Ammon's horn (tissue), 1 donor: ENCODE measurements around the gene TEX48.
A peak's percentile ranks its signal among the peaks of the same experiment; 100 is the strongest.

Source experiments
- DNase-seq: peaks from one replicate; pipeline ENCODE4 v3.0.0-alpha.2; 2016; ENCODE audit warnings: low spot score

TEX48 gene

DNA sequence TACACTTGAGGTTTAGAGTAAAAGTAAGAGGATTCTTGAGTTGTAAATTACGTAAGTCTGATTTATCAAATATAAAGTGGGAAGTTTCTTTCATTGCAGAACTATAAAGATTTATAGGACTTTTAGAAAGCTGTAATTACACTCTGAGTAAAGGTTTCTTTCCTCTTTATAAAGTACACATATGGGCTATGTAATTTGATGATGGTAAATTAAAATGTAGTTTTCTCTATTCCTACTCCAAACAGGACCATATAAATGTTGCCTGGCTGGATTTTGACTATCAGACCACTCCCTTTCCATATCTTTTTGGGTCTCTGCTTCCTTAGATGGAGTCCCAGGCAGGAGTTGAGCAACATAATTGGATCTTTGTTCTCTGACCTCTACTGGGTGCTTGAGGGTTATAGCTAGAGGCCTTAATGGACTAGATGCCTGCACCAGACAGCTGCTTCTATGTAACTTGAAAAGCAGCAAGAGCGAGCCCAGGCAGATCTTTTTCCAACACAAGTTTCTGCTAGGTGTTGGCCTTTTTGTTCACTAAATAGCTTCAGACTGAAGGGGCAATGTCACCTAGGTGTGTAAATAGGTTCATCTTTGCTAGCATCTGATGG lies 11.4 kb upstream of the TEX48 start:
- DNase-seq: no peak

DNA sequence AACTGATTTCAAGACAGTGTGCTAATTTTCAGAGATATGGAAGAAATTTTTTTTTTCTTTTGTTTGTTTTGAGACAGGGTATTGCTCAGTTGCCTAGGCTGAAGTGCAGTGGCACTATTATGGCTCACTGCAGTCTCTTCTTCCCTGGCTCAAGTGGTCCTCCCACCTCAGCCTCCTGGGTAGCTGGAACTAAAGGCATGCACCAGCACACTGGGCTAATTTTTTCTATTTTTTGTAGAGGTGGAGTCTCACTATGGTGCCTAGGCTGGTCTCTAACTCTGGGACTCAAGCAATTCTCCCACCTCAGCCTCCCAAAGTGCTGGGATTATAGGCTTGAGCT lies 9.9 kb upstream of the TEX48 start:
- DNase-seq: no peak

DNA sequence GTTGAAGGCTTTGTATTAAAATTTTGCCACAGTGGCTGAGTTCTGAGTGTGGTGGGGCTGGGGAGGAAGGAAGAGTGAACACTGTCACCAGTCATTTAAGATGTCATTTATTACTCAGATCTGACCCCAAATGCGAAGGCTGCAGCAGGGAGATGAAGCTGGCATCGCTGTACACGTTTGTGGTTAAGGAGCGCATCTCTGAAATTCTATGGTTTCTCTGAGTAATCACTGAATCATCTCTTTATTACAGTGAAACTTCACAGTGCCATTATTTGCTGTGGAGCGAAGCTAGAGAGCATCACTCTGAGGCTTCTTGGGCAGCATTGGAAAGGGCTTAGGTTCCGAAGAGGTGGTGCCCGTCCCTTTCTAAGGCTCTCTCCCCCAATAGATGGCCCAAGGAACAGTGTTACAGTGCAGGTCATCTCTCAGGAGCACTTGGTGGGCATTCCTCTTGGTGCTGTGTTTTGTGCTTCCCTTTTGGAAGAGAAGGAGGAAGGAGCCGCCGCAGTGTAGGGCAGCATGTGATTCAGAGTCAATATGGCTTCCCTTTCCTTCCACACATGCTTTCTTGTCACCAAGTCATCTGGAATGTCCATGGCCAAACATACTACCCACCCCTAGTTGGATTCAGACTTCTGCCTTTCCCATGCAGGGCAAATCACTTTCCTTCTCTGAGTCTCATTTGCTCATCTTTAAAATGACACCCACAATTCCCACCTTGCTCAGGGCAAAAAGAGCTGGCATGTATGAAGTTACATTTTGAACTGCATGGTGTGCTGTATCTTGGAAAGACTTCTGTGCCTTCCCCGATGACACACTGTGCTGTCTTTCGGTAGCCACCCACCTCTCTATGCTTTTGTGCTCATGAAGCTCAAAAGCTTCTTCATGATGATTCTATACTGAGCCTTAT lies 9.3 kb upstream of the TEX48 start:
- peak; percentile 17 for DNase-seq

DNA sequence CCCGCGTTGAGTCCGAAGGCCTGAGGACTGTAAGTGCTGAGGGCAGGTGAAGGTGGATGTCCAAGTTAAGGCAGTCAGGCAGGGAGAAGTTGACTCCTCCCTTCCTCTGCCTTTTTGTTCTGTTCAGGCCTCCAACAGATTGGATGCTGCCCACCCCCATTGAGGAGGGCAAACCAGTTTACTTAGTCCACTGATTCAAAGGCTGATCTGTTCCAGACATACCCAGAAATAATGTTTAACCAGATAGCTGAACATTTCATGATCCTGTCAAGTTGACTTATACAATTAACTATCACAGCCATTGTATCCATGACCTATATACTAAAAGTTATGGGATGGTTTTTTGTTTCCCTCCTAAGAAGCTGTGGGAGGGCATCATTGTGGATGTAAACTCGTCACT lies 8.3 kb upstream of the TEX48 start:
- no peak for DNase-seq

DNA sequence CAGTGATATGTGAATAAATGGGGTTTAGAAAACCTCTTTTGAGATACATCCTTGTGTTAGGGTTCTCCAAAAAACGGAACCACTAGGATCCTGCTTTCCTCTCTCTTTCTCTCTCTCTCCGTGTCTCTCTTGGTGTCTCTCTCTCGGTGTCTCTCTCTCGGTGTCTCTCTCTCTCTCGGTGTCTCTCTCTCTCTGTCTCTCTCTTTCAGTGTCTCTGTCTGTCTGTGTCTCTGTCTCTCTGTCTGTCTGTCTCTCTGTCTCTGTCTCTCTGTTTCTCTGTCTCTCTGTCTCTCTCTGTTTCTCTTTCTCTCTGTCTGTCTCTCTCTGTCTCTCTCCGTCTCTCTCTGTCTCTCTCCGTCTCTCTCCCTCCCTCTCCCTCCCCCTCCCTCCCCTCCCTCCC lies 7.8 kb upstream of the TEX48 start:
- DNase-seq: no peak

DNA sequence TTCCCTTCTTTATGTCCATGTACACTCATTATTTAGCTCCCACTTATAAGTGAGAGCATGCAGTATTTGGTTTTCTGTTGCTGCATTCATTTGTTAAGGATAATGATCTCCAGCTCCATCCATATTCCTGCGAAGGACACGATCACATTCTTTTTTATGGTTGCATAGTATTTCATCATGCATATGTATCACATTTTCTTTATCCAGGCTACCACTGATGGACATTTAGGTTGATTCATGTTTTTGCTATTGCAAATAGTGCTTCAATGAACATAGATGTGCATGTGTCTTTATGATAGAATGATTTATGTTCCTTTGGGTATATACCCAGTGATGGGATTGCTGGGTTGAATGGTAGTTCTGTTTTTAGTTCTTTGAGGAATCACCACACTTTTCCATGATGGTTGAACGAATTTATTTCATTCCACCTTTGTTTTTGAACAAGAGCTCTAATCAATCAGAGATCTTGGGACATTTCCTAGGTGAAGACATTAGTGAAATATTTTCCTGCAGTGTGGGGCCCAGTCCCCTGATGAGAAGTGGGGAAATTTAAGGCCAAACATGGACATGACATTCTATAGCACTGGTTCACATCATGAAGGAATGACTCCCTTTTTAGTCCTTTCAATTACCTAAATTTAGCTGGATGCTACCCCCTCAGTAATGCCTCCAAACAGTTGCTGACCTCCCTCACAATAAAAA lies 7.1 kb upstream of the TEX48 start:
- no peak for DNase-seq

DNA sequence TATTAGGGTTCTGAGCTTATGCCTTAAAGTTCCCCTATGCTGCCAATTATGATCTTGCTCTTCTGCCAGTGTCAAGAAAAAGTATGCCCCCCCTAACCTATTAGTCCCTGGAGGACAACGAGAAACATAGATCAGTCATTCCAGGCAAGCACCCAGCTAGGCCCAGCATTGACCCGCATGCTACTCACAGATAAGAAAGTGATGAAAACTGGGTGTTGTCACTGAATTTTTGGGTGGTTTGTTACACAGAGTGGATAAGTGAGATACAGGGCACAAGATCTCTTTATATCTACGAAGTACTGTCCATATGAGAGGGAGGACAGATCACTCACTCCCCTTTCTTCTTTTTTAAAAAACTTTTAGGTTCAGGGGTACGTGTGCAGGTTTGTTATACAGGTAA lies 6.4 kb upstream of the TEX48 start:
- DNase-seq: no peak

DNA sequence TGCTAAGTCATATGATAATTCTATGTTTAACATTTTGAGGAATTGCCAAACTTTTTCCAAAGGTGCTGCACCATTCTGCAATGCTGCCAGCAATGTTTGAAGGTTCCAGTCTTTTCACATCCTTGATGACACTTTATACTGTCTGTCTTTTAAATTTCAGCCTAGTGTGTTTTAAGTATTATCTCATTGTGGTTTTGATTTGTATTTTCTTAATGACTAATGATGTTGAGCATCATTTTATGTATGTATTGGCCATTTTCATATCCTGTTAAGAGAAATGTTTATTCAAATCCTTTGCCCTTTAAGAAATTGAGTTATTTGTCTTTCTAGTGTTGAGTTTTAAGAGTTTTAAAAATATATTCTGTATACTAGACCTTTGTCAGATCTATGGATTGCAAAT lies 5.0 kb upstream of the TEX48 start:
- no peak for DNase-seq

DNA sequence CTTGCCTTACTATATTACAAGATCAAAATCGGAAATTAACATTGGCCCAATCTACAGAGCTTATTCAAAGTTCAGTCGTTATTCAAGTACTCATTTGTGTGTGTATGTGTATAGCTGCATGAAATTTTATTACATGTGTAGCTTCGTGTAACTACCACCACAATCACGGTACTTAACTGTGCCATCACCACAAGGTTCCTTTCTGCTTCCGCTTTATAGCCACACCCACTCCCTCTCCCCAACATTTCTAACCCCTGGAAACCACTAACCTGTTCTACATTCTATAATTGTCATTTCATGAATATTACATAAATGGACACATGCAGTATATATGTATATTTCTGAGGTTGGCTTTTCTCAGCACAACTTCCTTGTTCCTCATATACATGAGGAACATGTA lies 4.0 kb upstream of the TEX48 start:
- no peak for DNase-seq

DNA sequence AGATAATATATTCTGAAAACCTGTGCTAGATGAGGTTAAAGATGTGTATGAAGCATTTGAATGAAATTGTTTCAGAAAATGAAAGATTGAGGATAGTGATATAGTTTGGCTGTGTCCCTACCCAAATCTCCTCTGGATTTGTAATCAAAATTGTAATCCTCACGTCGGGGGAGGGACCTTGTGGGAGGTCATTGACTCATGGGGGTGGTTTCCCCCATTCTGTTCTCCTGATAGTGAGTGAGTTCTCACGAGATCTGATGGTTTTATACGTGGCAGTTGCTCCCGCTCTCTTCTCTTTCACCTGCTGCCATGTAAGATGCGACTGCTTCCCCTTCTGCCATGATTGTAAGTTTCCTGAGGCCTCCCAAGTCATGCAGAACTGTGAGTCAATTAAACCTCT lies 2.0 kb upstream of the TEX48 start:
- no peak for DNase-seq

DNA sequence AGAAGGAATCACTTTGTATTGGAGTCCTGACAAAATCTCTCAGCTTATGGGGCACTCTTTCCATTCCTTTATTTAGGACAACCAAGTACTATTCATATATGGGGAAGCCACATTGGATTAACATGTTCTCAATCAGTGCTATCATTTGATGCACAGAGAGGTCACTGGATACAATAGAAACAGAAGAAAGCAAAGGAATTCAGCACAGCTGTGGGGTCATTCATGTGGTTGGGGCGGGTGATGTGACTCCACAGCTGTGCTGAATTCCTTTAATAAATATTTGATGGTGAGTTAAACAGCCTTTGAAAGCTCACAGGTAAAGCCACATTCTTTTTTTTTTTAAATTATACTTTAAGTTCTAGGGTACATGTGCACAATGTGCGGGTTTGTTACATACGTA lies 854 bp upstream of the TEX48 start:
- no peak for DNase-seq

DNA sequence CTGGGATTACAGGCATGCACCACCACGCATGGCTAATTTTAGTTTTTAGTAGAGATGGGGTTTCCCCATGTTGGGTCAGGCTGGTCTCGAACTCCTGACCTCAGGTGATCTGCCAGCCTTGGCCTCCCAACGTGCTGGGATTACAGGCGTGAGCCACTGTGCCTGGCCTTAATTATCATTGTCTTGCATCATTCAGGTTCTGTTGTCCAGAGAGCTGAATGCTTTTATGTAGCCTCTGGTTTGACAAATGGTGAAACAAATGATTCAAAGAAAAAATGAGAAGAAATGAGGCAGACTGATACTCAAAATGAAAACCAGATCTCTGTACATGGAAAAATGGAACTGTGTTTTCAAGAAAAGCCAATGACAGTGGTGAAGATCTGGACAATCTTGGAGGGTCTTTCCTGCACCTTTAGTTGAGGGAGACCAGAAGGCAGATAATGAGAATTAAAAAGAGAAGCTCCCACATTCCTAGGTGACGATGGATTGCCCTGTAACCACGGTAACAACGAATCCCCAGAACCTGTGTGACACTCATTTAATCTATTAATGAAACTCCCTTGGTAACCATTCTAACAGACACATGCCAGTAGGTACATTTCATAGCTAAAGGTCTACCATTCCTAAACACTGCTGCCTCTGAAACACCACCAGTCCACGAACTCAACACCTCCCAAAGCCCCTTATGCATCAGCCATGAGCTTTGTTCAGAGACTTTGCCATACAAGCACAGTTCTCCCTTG lies 1.6 kb downstream of the TEX48 start:
- no peak for DNase-seq

DNA sequence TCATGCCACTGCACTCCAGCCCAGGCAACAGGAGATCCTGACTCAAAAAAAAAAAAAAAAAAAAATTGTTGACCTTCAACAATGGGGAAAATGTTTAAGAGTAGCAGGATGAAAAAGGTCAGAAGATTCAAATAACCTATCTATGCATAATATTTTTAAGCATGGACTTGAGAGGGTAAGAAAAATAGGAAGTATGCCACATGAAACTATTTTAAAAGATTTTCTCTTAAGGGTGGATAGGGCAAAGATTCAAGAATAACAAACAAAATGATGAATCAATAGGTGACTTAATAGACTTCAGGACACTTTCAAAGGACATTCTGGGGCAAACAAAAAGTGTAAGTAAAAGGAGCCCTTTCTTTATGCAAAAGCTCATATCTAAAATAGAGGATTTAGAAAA lies 3.2 kb downstream of the TEX48 start:
- no peak for DNase-seq

DNA sequence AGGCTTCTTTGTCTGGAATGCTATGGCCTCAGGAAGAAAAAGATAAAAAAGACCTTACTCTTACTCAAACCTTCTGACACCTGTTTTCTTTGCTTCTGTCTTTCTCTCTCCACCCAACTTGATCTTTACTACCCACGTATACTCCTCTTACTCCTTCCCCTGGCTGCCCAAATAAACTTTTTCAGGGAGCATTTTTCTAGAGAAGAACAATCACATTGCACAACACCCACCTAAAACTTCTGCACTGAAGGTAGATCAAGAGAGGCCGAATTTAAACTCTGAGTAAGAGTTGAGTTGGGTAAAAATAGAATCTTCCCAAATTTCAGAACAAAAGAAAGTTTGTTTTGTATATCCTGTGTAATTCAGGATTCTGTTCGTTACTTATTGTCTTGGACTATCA lies 3.9 kb downstream of the TEX48 start:
- no peak for DNase-seq

DNA sequence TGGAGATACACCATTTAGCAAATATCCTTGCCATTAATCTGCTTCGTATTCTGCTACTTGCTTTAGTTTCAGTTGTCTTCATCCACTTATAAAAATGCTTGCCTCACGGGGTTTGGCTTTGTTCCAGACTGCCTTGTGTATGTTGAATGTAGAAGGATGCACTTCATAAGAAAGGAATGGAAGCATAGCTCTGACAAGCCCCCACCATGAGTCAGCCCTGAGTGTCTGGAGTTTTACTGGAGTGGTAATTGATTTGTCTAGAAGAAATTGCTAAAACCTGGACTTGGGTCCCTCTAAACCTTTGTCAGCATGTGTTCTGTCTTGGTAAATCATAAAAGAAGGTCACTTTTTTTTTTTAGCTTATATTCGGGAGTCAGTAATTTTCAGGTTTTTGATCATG lies 4.6 kb downstream of the TEX48 start:
- DNase-seq: no peak

DNA sequence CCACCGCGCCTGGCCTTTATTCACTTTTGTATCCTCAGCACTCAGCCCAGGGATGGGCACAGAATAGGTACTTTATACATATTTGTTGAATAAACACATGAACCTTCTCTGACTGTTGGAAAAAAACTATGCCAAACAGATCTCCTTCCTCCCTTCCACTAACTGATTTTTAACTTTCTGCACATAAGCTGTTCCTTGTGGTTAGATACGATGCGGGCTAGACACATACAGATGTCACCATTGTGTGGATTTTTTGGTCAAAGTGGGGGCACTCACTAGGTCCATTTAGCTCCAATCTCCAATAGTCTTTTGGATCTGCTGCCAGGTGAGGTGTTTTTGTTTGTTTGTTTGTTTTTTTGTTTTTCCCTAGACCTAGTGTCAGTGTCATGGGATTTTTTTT lies 5.1 kb downstream of the TEX48 start:
- DNase-seq: no peak

DNA sequence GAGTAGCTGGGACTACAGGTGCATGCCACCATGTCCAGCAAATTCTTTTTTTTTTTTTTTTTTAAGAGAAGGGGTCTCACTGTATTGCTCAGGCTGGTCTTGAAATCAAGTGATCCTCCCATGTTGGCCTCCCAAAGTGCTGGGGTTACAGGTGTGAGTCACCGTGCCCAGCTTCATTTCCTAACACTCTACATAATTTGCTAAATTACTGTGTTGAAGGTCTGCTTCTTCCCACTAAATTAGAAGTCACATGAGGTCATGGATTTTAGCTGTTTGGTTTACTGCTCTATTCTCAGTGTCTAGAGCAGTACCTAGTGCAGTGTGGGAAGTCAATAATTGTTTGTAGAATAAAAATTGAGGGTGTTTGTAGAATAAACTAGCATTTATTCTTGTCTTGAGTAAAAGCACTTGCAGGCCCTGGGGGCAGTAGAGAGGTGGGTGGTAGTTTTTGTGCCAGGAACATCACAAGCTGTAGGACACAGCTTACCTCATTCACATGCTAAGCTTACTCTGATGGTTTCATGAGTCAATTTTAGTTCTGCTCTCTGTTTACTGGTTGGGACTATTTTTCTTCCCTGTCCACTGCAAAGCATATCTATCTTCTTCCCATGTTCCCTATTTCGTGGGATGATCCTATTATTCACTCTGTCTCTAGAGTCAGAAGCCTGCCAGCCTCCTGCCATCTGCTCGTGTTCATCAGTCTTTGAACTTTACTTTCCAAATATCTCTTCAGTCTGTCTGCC lies 7.0 kb downstream of the TEX48 start:
- DNase-seq: no peak

DNA sequence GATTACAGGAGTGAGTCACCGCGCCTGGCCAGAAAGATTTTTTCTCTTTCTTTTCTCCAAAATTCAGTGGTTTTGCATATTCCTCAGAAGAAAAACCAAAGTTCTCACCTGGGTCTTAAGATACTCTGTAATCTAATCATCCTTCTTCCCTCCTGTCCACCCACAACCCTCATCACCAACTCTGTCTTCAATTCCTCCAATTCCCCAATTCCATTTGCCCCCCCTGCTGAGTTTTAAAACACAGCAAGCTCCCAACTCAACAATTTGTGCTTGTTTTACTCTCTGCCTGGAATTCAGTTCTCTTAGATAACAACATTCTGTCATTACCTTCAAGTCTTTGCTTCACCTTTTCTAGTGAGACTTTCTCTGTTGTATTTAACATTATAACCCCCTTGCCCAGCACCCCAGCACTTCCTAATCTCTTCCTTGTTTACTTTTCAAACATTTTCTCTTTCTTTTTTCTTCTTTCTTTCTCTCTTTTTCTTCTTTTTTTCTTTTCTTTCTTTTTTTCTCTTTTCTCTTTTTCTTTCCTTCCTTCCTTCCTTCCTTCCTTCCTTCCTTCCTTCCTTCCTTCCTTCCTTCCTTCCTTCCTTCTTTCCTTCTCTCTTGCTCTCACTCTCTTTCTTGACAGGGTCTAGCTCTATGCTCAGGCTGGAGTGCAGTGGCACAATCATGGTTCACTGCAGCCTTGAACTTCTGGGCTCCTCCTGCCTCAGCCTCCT lies 7.8 kb downstream of the TEX48 start:
- DNase-seq: no peak

DNA sequence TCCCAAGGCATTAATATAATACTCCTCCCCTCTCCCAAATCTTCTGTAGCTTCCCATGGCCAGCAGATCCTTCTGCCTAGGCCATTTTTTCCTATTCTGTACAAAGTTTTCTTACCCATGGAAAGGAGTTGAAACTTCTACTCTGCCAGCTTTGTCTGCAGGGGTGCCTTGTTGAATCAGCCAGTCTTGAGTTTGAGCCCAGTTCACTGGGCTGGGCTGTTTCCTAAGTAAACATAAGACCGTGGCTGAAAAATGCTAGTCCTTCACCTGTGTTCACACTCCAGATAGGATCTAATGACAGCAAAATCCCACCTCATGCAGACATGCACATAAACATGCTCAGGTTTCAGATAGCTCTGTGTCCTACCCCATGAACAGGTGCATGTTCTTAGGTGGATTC lies 10.4 kb downstream of the TEX48 start:
- DNase-seq: no peak

DNA sequence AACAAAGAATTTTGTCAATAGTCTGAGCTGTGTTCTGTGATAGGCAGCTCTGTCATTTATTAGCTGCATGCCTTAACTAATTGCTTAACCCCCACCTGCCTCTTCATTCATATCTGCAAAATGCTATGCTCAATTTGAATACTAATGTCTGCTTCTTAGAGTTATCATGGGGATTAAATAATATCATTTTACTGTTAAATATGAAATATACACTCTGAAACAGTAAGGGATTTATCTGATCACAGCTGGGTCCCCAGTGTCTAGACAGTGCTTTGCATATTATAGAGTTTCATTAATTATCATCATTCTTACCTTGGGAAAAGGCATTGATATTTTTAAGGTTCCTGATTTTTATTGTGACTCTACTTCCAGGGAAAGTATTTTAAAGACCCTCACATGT lies 12.0 kb downstream of the TEX48 start:
- no peak for DNase-seq

DNA sequence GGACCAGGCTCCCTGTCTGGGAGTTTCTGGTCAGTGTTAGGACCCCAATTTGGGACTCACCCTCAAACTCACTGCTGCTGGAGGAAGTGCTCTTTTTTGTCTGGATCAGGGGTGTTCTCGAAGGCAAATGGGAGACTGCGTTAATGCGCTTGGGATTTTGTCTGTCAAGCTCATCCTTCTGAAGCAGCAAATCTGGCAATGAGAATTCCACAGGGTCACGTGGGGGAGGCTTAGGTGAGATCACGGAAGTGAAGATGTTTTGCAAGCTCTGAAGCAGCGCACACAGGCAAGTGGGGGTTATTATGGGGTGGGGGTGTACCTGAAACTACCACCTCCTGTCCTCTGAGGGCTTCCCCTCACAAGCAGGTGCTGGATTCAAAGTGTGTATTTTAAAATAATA lies 13.8 kb downstream of the TEX48 start:
- DNase-seq: no peak
